ENCODE results near the gene HPS4.

DNA sequence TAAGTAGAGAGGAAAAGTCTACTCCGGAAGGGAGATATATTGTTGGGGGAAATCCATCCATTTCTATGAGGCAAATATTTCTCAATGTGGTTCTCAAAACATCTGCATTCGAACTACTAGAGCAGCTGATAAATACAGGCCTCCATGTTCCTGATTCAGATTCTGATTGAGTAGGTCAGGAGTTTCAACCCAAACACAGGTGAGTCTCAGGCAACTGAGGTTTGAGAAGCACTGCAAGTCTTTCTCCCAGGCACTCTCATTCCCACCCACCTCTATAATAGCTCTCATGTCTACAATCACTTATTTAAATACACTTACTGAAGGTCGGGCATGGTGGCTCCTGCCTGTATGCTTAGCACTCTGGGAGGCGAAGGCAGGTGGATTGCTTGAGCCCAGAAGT is 69.2 kb downstream of the HPS4 start:
- no peak for TF ChIP-seq POLR2A (IDR thresholded peaks at IDR 0.05)
- TF ChIP-seq, protein P1, sequence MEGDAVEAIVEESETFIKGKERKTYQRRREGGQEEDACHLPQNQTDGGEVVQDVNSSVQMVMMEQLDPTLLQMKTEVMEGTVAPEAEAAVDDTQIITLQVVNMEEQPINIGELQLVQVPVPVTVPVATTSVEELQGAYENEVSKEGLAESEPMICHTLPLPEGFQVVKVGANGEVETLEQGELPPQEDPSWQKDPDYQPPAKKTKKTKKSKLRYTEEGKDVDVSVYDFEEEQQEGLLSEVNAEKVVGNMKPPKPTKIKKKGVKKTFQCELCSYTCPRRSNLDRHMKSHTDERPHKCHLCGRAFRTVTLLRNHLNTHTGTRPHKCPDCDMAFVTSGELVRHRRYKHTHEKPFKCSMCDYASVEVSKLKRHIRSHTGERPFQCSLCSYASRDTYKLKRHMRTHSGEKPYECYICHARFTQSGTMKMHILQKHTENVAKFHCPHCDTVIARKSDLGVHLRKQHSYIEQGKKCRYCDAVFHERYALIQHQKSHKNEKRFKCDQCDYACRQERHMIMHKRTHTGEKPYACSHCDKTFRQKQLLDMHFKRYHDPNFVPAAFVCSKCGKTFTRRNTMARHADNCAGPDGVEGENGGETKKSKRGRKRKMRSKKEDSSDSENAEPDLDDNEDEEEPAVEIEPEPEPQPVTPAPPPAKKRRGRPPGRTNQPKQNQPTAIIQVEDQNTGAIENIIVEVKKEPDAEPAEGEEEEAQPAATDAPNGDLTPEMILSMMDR (IDR thresholded peaks at IDR 0.05) = no peak
- no peak for TF ChIP-seq POLR2AphosphoS5 (IDR thresholded peaks at IDR 0.05)
